Fibroblast of peridontal ligament (primary cell): ENCODE data around the gene PTDSS2.
"Not testable (repeated sequence)": the region's sequence is repeated elsewhere in the genome, so short reads cannot be mapped to it uniquely, and the experiment has no call there.

Source experiments
- DNase-seq: peaks from one replicate; pipeline ENCODE4 v3.0.0-alpha.2; 2010; ENCODE audit errors: extremely low read depth

The PTDSS2 gene

GRCh38 chr11:431921-432320 lies 18.2 kb upstream of the PTDSS2 start:
- no peak for DNase-seq

GRCh38 chr11:432501-433100 lies 17.5 kb upstream of the PTDSS2 start:
- DNase-seq = no peak

GRCh38 chr11:433111-433510 lies 17.0 kb upstream of the PTDSS2 start:
- DNase-seq = no peak

- no peak for DNase-seq
These were observed 16.4 kb upstream of the PTDSS2 start for GRCh38 chr11:433641-434040.

- DNase-seq = no peak
These were observed 15.6 kb upstream of the PTDSS2 start for GRCh38 chr11:434496-434895.

- not testable (repeated sequence) for DNase-seq
These were observed 14.9 kb upstream of the PTDSS2 start for GRCh38 chr11:434999-435740.

GRCh38 chr11:437228-437870 lies 12.7 kb upstream of the PTDSS2 start:
- no peak for DNase-seq

GRCh38 chr11:438101-438844 lies 11.8 kb upstream of the PTDSS2 start:
- DNase-seq = no peak

GRCh38 chr11:439315-440064 lies 10.6 kb upstream of the PTDSS2 start:
- no peak for DNase-seq

- peak; percentile 15 for DNase-seq
These were observed 9.7 kb upstream of the PTDSS2 start for GRCh38 chr11:440065-441042.

GRCh38 chr11:441043-441417 lies 9.0 kb upstream of the PTDSS2 start:
- no peak for DNase-seq

GRCh38 chr11:441418-442274 lies 8.4 kb upstream of the PTDSS2 start, which contains the start of gene ANO9:
TSS of gene ANO9 (minus strand) at chr11:442011. CDS start at chr11:441926, 85 bp downstream.
- DNase-seq = no peak

- DNase-seq = no peak
These were observed 7.4 kb upstream of the PTDSS2 start for GRCh38 chr11:442611-443081.

- DNase-seq = peak; percentile 13
These were observed 6.4 kb upstream of the PTDSS2 start for GRCh38 chr11:443542-444199.

- peak; percentile 7 for DNase-seq
These were observed 5.5 kb upstream of the PTDSS2 start for GRCh38 chr11:444396-445144.

GRCh38 chr11:445765-446588 lies 4.1 kb upstream of the PTDSS2 start:
- no peak for DNase-seq

- no peak for DNase-seq
These were observed 3.2 kb upstream of the PTDSS2 start for GRCh38 chr11:446891-447290.
